T-cell (primary cell): ENCODE results near the gene IER5L. TPM values are rescaled to one million over a fixed set of nuclear protein-coding genes. Genes with fewer than 3 reads are reported as not detected.

ENCODE experiments used
- ATAC-seq, 4 experiments: fragments of 200-7000 bp in 3 of 4; fragments of 150-1000 bp in 1 of 4; cut with Tn5 transposase; replicated peaks in 1 of 4; 1 replicate in 3 of 4; 2 replicates in 1 of 4; pipeline ENCODE4 v1.10.0; 2021; ENCODE audit warnings: moderate library complexity in 3 of 4, mild to moderate bottlenecking in 2 of 4, moderate number of reproducible peaks in 1 of 4
- CTCF ChIA-PET, 2 donors: fragments of 300-600 bp; sonication (Branson Sonifier 250); formaldehyde crosslinking; loops; one replicate each; lab custom pipeline; 2022; ENCODE audit warnings: antibody characterized with exemption in 2 of 2; lab: Charles Lee
- POLR2A ChIA-PET, 2 donors: fragments of 300-600 bp; sonication (Branson Sonifier 250); formaldehyde crosslinking; loops; one replicate each; lab custom pipeline; 2022; ENCODE audit warnings: antibody characterized with exemption in 2 of 2; lab: Charles Lee
- DNase-seq, 35 experiments: peaks; one replicate each; pipeline versions ENCODE4 v3.0.0 to v3.0.0-alpha.2; 2013 to 2023
- H3K27ac ChIP-seq: one replicate; pipeline ENCODE4 v1.5.1; 2013; ENCODE audit warnings: low read length
- H3K27me3 ChIP-seq, 2 experiments: replicated peaks in 1 of 2; 1 replicate in 1 of 2; 2 replicates in 1 of 2; pipeline versions ENCODE4 v1.6.1 to v1.7.0; 2013; ENCODE audit warnings: low read length in 1 of 2, mixed read lengths in 1 of 2; ENCODE audit not compliant: control insufficient read depth in 2 of 2, insufficient read depth in 2 of 2; ENCODE audit errors: extremely low read depth in 1 of 2
- H3K36me3 ChIP-seq, 2 donors: 1 replicate in 1 of 2; 2 replicates in 1 of 2; pipeline versions ENCODE4 v1.6.1 to v1.7.0; 2013; ENCODE audit warnings: low read length in 1 of 2; ENCODE audit not compliant: control insufficient read depth in 2 of 2, insufficient read depth in 1 of 2; ENCODE audit errors: extremely low read depth in 1 of 2
- H3K4me1 ChIP-seq, 2 experiments: 1 replicate in 1 of 2; 2 replicates in 1 of 2; pipeline versions ENCODE4 v1.6.1 to v1.7.0; 2013; ENCODE audit warnings: low read length in 2 of 2, mixed read lengths in 1 of 2; ENCODE audit not compliant: insufficient read depth in 2 of 2, control insufficient read depth in 1 of 2; ENCODE audit errors: extremely low read depth in 1 of 2
- H3K4me3 ChIP-seq, 2 donors: 1 replicate in 1 of 2; 2 replicates in 1 of 2; pipeline versions ENCODE4 v1.5.1 to v1.7.0; 2013; ENCODE audit warnings: mild to moderate bottlenecking in 2 of 2, low read length in 1 of 2, moderate library complexity in 1 of 2; ENCODE audit not compliant: control insufficient read depth in 1 of 2; ENCODE audit errors: extremely low read depth in 1 of 2
- H3K9me3 ChIP-seq: 2 replicates; pipeline ENCODE4 v1.7.0; 2013
- H3K27ac Mint-ChIP-seq, 2 donors: one replicate each; pipeline ENCODE4 v1.8.0; 2020 to 2021; ENCODE audit warnings: mild to moderate bottlenecking in 2 of 2, mixed read lengths in 2 of 2
- H3K27me3 Mint-ChIP-seq, 2 donors: one replicate each; pipeline ENCODE4 v1.8.0; 2021 to 2022; ENCODE audit warnings: mixed read lengths in 2 of 2
- H3K36me3 Mint-ChIP-seq: one replicate; pipeline ENCODE4 v1.8.0; 2021; ENCODE audit warnings: mixed read lengths
- H3K4me1 Mint-ChIP-seq, 3 donors: one replicate each; pipeline ENCODE4 v1.8.0; 2020 to 2022; ENCODE audit warnings: mixed read lengths in 3 of 3, mild to moderate bottlenecking in 1 of 3
- H3K4me3 Mint-ChIP-seq, 3 donors: one replicate each; pipeline ENCODE4 v1.8.0; 2020 to 2022; ENCODE audit warnings: mild to moderate bottlenecking in 3 of 3, mixed read lengths in 3 of 3, moderate library complexity in 3 of 3
- H3K9me3 Mint-ChIP-seq, 3 donors: one replicate each; pipeline ENCODE4 v1.8.0; 2020 to 2022; ENCODE audit warnings: mixed read lengths in 3 of 3
- WGBS: methylation state at CpG from one replicate; pipeline ENCODE4 v1.1.5; 2013; ENCODE audit warnings: missing lambda C conversion rate; ENCODE audit not compliant: insufficient coverage; 5-methylcytosine and 5-hydroxymethylcytosine counted together
- total RNA-seq, 35 experiments: library from RNA in 6 of 35; stranded (reverse) in 6 of 35; fragments of 120-200 nt in 1 of 35; gene quantifications; one replicate each; pipeline versions ENCODE4 v1.2.1 to v1.2.4 and lab custom pipeline; 2013 to 2026

The IER5L gene
- total RNA-seq, 5 donors from 2014 or later (not counting 1 experiment from before 2014, with no cell fraction given): 1.3 to 7.7 (median 6.7) TPM

DNA sequence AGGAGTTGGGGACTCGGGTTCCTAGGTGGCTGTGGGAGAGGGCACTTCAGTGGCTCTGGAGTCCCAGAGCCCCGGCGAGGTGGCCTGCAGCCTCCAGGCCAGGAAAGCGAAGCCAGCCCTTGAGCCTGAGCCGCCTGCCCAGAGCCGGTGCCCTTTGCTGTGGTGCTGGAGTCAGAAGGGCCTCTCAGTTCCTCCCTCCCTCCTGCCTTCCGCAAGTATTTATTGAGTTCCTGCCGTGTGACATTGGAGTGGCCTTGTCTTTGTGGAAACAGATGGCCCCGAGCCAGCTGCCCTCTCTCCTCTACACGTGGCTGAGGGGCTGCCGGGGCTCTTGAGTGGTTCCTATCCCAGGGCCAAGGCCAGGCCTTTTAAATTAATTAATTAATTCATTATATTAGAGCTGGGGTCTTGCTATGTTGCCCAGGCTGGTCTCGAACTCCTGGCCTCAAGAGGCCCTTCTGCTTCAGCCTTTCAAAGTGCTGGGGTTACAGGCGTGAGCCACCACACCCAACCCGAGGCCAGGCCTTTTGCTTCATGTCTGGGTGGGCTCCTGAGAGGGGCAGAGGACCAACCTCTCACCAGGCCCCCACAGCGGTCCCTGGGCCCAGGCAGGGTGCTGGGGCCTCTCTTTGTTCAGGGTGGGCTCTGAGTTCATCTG, 45.6 kb upstream of the IER5L start:
- no peaks in the 10 kb centered on the region for H3K9me3 ChIP-seq
- no peak overlapping the region for H3K27ac ChIP-seq
- no peaks in the 10 kb centered on the region for H3K36me3 Mint-ChIP-seq
- ATAC-seq (no peak), DNase-seq (no peak)
- peaks cover 40 to 45% (median 43%) of the 10 kb centered on the region in 3 donors for H3K4me1 Mint-ChIP-seq
- H3K4me3 Mint-ChIP-seq: no peak overlapping the region
- no peaks in the 10 kb centered on the region for H3K9me3 Mint-ChIP-seq
- 98% methylated on average over 6 of the region's 15 CpGs for WGBS
- H3K27me3 ChIP-seq: peaks cover 0 to 5% of the 10 kb centered on the region in 2 experiments
- peaks cover 0 to 1% of the 10 kb centered on the region in 2 donors for H3K27me3 Mint-ChIP-seq
- H3K36me3 ChIP-seq: no peaks in the 10 kb centered on the region
- ChIA-PET POLR2A (no interaction called here), CTCF (no interaction called here)
- H3K4me1 ChIP-seq: peaks cover 8 to 59% of the 10 kb centered on the region in 2 experiments
- H3K27ac Mint-ChIP-seq: no peak overlapping the region
- no peak overlapping the region for H3K4me3 ChIP-seq

DNA sequence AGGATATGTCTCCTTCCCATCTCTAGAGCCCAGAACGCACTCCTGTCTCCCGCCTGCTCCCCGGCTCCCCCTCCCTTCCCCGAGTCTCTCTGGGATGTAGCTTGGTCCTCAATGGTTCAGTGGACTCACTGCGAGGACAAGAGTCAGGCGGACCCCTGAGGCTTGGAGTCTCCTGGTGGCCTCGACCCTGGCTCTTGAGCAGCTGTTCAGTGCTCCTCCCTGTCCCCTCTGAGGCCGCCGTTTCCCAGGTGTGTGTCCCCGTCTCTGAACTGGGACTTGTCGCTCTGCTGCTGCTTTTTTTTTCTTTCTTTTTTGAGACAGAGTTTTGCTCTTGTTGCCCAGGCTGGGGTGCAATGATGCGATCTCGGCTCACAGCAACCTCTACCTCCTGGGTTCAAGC, 44.8 kb upstream of the IER5L start:
- Histone ChIP-seq H3K4me3 (no peak overlapping the region), H3K27ac (no peak overlapping the region), H3K36me3 (no peaks in the 10 kb centered on the region), H3K9me3 (no peaks in the 10 kb centered on the region), H3K4me1 (peaks cover 8 to 67% of the 10 kb centered on the region in 2 experiments), H3K27me3 (peaks cover 0 to 5% of the 10 kb centered on the region in 2 experiments)
- no peak for DNase-seq
- POLR2A ChIA-PET: no interaction called here
- Mint-ChIP-seq H3K4me3 (no peak overlapping the region), H3K9me3 (no peaks in the 10 kb centered on the region), H3K4me1 (peaks cover 40 to 45% (median 43%) of the 10 kb centered on the region in 3 donors), H3K27ac (peak overlapping the region in 1 of 2 donors; percentile 23), H3K36me3 (no peaks in the 10 kb centered on the region), H3K27me3 (peaks cover 0 to 1% of the 10 kb centered on the region in 2 donors)
- CTCF ChIA-PET: no interaction called here
- WGBS: 97% methylated on average over 10 of the region's 13 CpGs
- ATAC-seq: no peak

DNA sequence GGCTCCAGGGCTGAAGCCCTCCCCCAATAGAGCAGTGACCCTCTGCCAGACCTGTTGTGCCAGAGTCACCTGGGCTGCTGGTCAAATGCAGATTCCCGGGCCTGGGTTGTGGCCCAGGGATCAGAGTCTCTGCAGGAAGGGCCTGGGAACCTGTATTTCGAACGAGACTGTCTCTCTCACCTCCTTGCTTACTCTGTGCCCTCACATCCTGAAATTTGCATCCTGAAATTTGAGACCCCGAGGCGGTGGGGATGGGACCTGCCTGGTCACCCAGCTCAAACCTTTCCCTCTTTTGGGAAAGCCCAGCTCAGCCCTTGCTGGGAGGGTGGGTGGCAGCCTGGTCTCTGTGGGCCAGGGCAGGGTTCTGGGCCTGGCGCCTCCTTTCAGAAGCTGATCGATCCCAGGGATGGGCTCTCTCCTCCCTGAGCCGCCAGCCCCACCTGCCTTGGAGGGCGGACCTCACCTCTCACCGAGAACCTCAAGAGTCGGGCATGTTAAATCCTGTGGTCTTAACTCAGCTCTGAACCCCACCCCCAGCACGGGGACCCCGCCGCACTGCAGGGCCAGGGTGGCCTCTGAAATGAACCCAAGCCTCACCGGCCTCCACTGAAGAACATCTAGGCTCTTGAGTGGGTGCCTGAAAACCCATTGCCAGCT, 44.0 kb upstream of the IER5L start:
- no peak for DNase-seq
- Histone ChIP-seq H3K36me3 (no peaks in the 10 kb centered on the region), H3K27ac (no peak overlapping the region), H3K9me3 (no peaks in the 10 kb centered on the region), H3K4me1 (peaks cover 11 to 69% of the 10 kb centered on the region in 2 experiments), H3K27me3 (peaks cover 0 to 5% of the 10 kb centered on the region in 2 experiments), H3K4me3 (no peak overlapping the region)
- no peak overlapping the region for H3K4me3 Mint-ChIP-seq
- no peaks in the 10 kb centered on the region for H3K36me3 Mint-ChIP-seq
- no peak for ATAC-seq
- no peak overlapping the region for H3K27ac Mint-ChIP-seq
- no peaks in the 10 kb centered on the region for H3K9me3 Mint-ChIP-seq
- peaks cover 0 to 1% of the 10 kb centered on the region in 2 donors for H3K27me3 Mint-ChIP-seq
- ChIA-PET POLR2A (no interaction called here), CTCF (interaction anchor here in 1 of 2 donors (0.5 to 1.0 kb wide), 4 partner anchors 28 to 498 kb away, joined by 3 to 8 read pairs (median 4); partner anchors contain the start of genes NTMT1 and ZDHHC12)
- peaks cover 40 to 45% (median 43%) of the 10 kb centered on the region in 3 donors for H3K4me1 Mint-ChIP-seq
- 93% methylated on average over 10 of the region's 15 CpGs for WGBS

DNA sequence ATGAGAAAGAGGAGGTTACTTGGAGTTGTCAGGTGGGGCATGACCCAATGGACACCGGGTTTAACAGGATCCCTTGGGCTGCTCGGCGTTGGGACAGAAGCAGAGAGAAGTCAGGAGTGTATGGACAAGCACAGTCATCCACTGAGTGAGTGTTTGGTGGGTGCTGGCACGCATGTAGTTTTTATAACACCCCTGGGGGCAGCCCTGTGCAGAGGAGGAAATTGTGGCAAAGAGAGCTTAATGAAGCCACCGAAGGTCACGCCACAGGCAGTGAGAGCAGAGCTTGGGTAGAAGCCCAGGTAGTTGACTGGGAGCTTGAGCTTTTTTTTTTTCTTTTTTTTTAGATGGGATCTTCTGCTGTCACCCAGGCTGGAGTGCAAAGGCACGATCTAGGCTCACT, 43.2 kb upstream of the IER5L start:
- Histone ChIP-seq H3K9me3 (no peaks in the 10 kb centered on the region), H3K36me3 (no peaks in the 10 kb centered on the region), H3K4me3 (no peak overlapping the region), H3K27me3 (peaks cover 0 to 6% of the 10 kb centered on the region in 2 experiments), H3K4me1 (peaks cover 10 to 63% of the 10 kb centered on the region in 2 experiments), H3K27ac (peak overlapping the region; percentile 18)
- WGBS: 16% methylated on average over 4 of the region's 7 CpGs
- ATAC-seq: peak; percentile 70 to 86 (median 76)
- Mint-ChIP-seq H3K9me3 (no peaks in the 10 kb centered on the region), H3K27me3 (peaks cover 0 to 1% of the 10 kb centered on the region in 2 donors), H3K36me3 (no peaks in the 10 kb centered on the region), H3K4me3 (peak overlapping the region in 2 of 3 donors; percentile 6 to 45), H3K4me1 (peaks cover 35 to 42% (median 41%) of the 10 kb centered on the region in 3 donors), H3K27ac (peak overlapping the region; percentile 54 to 74)
- DNase-seq: peak in 28 of 35 experiments; percentile 18 to 68 (median 37)
- CTCF ChIA-PET: interaction anchor here (0.5 to 1.4 kb wide), 12 partner anchors 18 to 832 kb away, joined by 3 to 8 read pairs (median 3); partner anchors contain the start of genes ENDOG (in 1 of the 2), NTMT1 (in 1 of the 2) and ZDHHC12 (in 1 of the 2)
- POLR2A ChIA-PET: interaction anchor here (0.6 kb wide), 3 partner anchors 8 to 385 kb away, joined by 4 to 6 read pairs (median 4); no protein-coding TSS in a partner anchor

DNA sequence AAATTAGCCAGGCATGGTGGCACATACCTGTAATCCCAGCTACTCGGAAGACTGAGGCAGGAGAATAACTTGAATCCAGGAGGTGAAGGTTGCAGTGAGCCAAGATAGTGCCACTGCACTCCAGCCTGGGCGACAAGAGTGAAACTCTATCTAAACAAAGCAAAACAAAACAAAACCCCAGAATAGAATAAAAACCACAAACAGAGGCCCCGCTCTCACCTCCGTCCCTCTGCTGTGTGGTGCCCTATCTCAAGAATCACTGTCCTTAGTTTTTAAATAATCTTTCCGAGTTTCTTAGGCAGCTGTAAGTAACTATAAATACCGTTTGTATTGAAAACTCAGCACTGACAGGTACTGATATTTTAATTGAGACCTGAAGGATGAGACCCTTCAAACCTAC, 42.7 kb upstream of the IER5L start:
- Histone ChIP-seq H3K9me3 (no peaks in the 10 kb centered on the region), H3K27me3 (peaks cover 0 to 6% of the 10 kb centered on the region in 2 experiments), H3K4me1 (peaks cover 9 to 59% of the 10 kb centered on the region in 2 experiments), H3K36me3 (no peaks in the 10 kb centered on the region), H3K27ac (peak overlapping the region; percentile 18), H3K4me3 (no peak overlapping the region)
- 43% methylated on average over 3 of the region's 6 CpGs for WGBS
- DNase-seq (no peak), ATAC-seq (peak in 2 of 4 experiments; percentile 6 to 26)
- Mint-ChIP-seq H3K4me1 (peaks cover 30 to 38% (median 36%) of the 10 kb centered on the region in 3 donors), H3K36me3 (no peaks in the 10 kb centered on the region), H3K4me3 (peak overlapping the region in 1 of 3 donors; percentile 45), H3K9me3 (no peaks in the 10 kb centered on the region), H3K27me3 (peaks cover 0 to 1% of the 10 kb centered on the region in 2 donors), H3K27ac (peak overlapping the region; percentile 54 to 74)
- CTCF ChIA-PET: interaction anchor here (0.5 to 1.4 kb wide), 8 partner anchors 18 to 1626 kb away, joined by 3 to 9 read pairs (median 3); partner anchors contain the start of gene NTMT1 (in 1 of the 2)
- POLR2A ChIA-PET: interaction anchor here (0.6 kb wide), 3 partner anchors 8 to 385 kb away, joined by 4 to 6 read pairs (median 4); no protein-coding TSS in a partner anchor

DNA sequence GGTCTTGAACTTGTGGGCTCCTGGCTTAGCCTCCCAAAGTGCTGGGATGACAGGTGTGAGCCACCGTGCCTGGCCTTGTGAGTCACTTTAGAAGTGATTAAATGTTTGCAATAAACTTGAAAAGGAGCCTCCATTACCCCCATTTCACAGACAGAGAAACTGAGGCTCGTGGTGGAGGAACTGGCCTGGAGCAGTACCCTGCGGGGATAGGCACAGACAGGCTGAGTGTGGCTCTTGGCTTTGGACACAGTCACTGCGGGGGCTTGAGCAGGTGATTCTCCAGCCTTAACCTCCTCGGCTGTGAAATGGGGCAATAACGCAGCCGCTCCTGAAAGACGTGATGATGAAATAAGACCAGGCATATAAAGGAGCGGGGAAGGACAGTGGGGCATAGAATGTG, 40.9 kb upstream of the IER5L start:
- Mint-ChIP-seq H3K27me3 (peaks cover 0 to 1% of the 10 kb centered on the region in 2 donors), H3K36me3 (no peaks in the 10 kb centered on the region), H3K4me3 (no peak overlapping the region), H3K27ac (no peak overlapping the region), H3K9me3 (no peaks in the 10 kb centered on the region), H3K4me1 (peaks cover 20 to 24% (median 21%) of the 10 kb centered on the region in 3 donors)
- H3K27me3 ChIP-seq: peaks cover 0 to 6% of the 10 kb centered on the region in 2 experiments
- no peaks in the 10 kb centered on the region for H3K36me3 ChIP-seq
- H3K4me3 ChIP-seq: no peak overlapping the region
- ATAC-seq (no peak), DNase-seq (no peak)
- peaks cover 7 to 44% of the 10 kb centered on the region in 2 experiments for H3K4me1 ChIP-seq
- no peaks in the 10 kb centered on the region for H3K9me3 ChIP-seq
- WGBS: 80% methylated on average over 7 of the region's 9 CpGs
- ChIA-PET POLR2A (no interaction called here), CTCF (no interaction called here)
- H3K27ac ChIP-seq: no peak overlapping the region
